K562 (cell line): ENCODE results near the gene CELF4.

Experiments used
- KDM2B ChIP-seq: fragments of 250-450 bp; sonication (Bioruptor Pico); IDR thresholded peaks from 2 replicates; pipeline ENCODE4 v1.8.0; 2021; ENCODE audit warnings: mild to moderate bottlenecking, moderate library complexity
- POLR2A ChIP-seq: fragments of 450-650 bp; conservative IDR thresholded peaks from 2 replicates; pipeline ENCODE4 v1.6.1; 2016
- SMARCC2 ChIP-seq: fragments of 450-650 bp; IDR thresholded peaks from 2 replicates; pipeline ENCODE4 v1.6.1; 2017; ENCODE audit warnings: antibody characterized with exemption, moderate library complexity, mild to moderate bottlenecking, low read depth
- ZBTB1 ChIP-seq: sonication (generic); formaldehyde crosslinking; IDR thresholded peaks from 2 replicates; pipeline ENCODE4 v1.8.1; 2023; ENCODE audit warnings: missing genetic modification reagents, low read depth, mild to moderate bottlenecking, borderline replicate concordance
- ZBTB8A ChIP-seq: fragments of 450-650 bp; IDR thresholded peaks from 2 replicates; pipeline ENCODE4 v1.6.1; 2018; ENCODE audit warnings: mild to moderate bottlenecking, moderate library complexity; ENCODE audit not compliant: partially characterized antibody

DNA sequence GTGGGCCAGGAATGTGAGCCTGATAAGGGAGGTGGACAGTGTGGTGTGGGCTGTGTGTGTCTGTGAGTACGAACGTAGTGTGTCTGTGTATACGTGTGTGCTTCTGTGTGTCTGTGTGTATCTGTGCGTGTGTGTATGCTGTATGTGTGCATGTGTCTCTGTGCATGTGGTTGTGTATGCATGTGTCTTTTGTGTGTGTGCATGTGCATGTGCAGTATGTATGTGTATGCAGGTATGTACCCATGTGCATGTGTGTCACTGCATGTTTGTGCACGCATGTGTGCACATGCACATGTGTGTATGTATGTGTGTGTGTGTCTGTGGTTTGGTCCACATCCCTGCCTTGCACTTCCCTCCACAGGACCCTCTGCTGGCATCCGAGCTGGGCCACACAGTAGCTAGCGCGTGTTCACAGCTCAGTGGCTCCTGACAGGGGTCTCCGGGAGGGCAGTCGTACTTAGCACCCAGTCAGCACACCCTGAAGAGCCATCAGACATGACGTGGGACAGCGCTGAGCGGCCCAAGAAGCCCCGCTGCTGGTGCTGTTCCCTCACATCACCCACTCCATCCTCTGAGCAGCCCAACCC, 114.3 kb downstream of the CELF4 start:
- TF ChIP-seq SMARCC2 (no peak), KDM2B (CRISPR knock-in tag) (no peak), ZBTB8A (no peak), ZBTB1 (no peak), POLR2A (no peak)
